GM10847 (cell line): ENCODE results near the gene MYBBP1A.

Experiments used
- POLR2A ChIP-seq: IDR thresholded peaks from 2 replicates; pipeline ENCODE4 v1.6.1; 2011; ENCODE audit not compliant: insufficient read length; ENCODE audit errors: extremely low read depth

MYBBP1A gene

GRCh38 chr17:4527566-4528125 is 27.5 kb downstream of the MYBBP1A start:
- TF ChIP-seq POLR2A = no peak

DNA sequence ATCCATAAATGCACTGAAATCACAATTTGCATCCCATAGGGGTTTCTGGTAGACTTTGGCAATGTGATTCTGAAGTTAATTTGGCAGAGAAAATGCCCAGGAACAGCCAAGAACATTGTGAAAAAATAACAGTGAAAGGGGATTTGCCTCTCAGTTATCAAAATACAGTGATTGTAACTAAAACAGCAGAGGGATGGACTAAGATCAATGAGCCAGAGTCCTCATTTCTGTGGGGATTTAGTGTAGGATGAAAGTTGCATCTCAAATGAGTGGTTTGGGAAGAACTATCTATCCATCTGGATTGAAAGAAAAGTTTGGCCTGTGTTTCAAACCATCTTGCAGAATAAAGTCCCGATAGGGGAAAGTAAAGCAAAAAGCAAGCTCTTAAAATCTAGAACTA is 28.1 kb downstream of the MYBBP1A start:
- no peak for TF ChIP-seq POLR2A

DNA sequence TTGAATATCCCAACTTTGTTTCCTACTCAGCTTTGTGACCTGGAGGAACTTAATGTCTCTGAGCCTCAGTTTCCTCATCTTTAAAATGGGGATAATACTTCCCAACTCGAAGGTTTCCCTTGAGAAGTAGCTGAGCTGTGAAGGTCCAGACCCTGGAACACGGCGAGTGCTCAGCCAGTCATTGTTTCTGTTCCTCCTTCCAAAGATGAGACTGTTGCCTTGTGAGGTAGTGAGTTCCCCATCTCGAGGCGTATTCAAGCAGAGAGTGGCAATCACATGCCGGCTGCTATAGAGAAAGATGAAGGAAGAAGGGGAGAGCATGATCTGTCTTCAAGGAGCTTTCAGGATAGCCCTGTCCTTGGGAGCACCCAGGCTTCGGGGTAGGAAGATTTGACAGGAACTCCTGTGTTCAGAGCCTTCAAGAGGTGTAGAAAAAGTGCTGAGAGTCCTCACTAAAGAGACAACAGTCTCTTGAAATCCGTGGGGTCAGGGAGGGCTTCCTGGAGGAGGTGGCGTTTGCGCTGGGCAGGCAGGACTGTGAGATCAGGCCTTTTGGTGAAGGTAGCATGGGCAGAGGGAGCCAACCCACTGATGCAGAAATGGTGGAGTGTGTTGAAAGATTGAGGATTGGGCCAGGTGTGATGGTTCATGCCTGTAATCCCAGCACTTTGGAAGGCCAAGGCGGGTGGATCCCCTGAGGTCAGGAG is 29.3 kb downstream of the MYBBP1A start:
- TF ChIP-seq POLR2A = no peak

- TF ChIP-seq POLR2A = no peak
Observed at GRCh38 chr17:4523946-4524345, 31.2 kb downstream of the MYBBP1A start.

DNA sequence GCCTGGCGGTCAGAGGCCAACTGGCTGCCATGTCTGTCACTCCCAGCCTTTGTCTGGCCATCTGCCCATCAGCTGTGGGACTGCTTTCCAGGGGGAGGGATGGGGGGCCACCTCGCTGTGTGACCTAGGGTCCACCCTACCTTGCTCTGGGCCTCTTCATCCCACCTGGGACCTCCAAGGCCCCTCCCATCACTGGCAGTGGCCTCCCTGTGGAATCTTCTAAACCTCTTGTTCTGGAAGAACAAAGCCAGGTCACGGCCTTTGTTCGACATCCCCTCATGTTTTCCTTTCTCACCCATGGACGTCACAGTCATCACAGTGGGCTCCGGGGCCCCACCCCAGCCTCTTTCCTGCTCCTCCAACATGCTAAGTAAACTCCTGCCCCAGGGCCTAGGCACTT is 32.5 kb downstream of the MYBBP1A start:
- no peak for TF ChIP-seq POLR2A

- TF ChIP-seq POLR2A = no peak
Observed at GRCh38 chr17:4520894-4521600, 34.1 kb downstream of the MYBBP1A start.

- TF ChIP-seq POLR2A = no peak
Observed at GRCh38 chr17:4520060-4520893, 34.9 kb downstream of the MYBBP1A start.

DNA sequence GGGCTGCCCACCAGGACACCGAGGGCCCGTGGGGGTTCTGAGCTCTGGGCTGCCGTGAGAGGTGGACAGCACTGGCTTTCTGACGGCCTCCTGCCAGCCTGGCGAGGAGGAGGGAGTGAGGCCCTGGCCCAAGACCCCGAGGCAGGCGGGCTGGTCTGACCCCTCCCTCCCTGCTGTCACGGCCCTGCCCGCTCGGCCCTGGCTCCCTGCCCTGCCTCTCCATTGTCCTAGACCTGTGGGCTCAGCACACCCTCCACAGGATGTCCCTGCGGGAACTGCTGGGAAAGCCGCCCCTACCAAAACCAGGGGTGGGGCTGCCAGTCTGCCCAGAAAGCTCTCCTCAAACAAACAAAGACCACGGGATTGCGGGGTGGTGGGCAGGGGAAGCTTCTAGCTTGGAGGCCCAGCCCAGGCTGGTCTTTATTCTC is 35.8 kb downstream of the MYBBP1A start:
- TF ChIP-seq POLR2A = no peak

GRCh38 chr17:4518901-4519300 is 36.3 kb downstream of the MYBBP1A start:
- no peak for TF ChIP-seq POLR2A

DNA sequence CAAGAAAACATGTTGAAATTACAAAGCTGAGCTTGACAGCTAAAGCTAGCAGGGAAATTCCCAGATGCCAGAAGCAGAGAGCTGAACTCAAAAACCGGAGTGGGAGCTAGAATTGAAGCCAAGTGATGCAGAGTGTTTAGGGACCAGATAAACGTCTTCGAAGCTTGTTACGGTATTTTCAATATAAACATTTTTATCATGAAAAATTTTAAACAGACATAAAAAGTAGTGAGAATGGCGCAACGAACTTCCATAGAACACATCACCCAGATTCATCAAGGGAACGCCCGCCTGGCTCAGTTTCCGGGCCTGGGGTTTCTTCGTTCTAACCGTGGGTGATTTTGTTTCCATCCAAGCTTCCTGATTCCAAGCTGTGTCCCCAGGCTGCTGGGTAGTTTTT is 38.4 kb downstream of the MYBBP1A start:
- TF ChIP-seq POLR2A = no peak

GRCh38 chr17:4515501-4515900 is 39.7 kb downstream of the MYBBP1A start:
- TF ChIP-seq POLR2A = no peak

DNA sequence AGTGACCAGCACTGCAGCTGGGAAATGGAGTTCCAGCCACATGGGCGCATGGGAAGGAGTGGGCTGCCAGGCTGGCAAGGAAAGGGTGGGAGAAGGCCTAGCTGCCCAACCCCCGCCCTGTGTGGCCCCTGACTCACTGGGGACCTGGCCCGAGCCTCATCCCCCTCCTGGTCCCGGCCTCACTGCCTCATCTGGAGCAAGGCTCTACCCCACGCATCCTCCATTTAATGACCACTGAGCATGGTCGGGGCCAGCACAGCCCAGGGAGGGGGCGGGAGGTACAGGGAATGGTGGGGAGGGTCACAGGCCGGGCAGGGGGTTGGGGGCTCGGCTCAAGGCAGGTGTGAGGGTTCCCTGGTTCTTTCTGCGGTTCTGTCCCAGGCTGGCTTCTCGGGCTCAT is 40.4 kb downstream of the MYBBP1A start:
- TF ChIP-seq POLR2A = no peak

DNA sequence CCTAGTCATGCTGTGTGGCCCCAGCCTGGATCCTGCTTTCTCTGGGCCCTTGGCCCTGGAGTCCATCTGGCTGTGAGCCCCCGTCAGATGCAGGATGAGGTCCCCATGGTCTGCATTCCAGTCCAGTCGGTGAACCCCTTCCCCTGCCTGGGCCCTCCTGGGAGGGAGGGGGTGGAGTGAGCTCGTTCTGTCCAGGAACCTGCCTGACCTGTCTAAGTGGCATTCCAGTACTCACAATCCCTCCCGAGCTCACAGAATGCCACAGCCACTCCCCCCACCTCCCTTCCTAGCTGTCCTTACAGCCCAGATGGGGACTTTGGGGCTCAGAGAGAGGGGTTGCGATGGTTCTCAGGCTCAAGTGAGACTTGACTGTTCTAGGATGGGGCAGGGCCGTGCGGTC is 41.0 kb downstream of the MYBBP1A start:
- TF ChIP-seq POLR2A = no peak

- TF ChIP-seq POLR2A = no peak
Observed at GRCh38 chr17:4513113-4514032, 41.8 kb downstream of the MYBBP1A start.
